K562 (cell line): Measurements from ENCODE around the gene PODNL1. TPM values are rescaled to one million over a fixed set of nuclear protein-coding genes. Genes with fewer than 3 reads are reported as not detected.

Experiments
- ATF1 ChIP-seq, 2 experiments: fragments of 450-650 bp in 1 of 2; IDR thresholded peaks; 2 replicates each; pipeline ENCODE4 v1.6.1; 2016; ENCODE audit warnings: missing compliant biosample characterization in 1 of 2, missing genetic modification characterization in 1 of 2
- FOXK2 ChIP-seq, 2 experiments: fragments of 450-650 bp; IDR thresholded peaks in 1 of 2; conservative IDR thresholded peaks in 1 of 2; 2 replicates each; pipeline ENCODE4 v1.6.1; 2016; ENCODE audit warnings: low read depth in 2 of 2, mild to moderate bottlenecking in 1 of 2
- GABPA ChIP-seq: fragments of 200-800 bp; sonication (Bioruptor generic); conservative IDR thresholded peaks from 2 replicates; pipeline ENCODE4 v1.6.1; 2016; ENCODE audit warnings: low read depth, missing genetic modification characterization, missing compliant biosample characterization
- HNRNPK ChIP-seq: fragments of 200-400 bp; formaldehyde crosslinking; IDR thresholded peaks from one replicate; pipeline ENCODE4 v1.6.1; 2018; ENCODE audit warnings: mild to moderate bottlenecking, low read depth, low read length; ENCODE audit not compliant: poor library complexity, severe bottlenecking
- MAFF ChIP-seq: IDR thresholded peaks from 2 replicates; pipeline ENCODE4 v1.6.1; 2012; ENCODE audit warnings: low read length, improper control_type of control experiment
- NFIX ChIP-seq: fragments of 250-450 bp; sonication (Bioruptor Pico); IDR thresholded peaks from 2 replicates; pipeline ENCODE4 v1.4.0; 2020; ENCODE audit warnings: low read depth, mild to moderate bottlenecking, moderate library complexity
- RAD51 ChIP-seq: fragments of 450-650 bp; IDR thresholded peaks from 2 replicates; pipeline ENCODE4 v1.7.1; 2016; ENCODE audit warnings: low read depth, mild to moderate bottlenecking, borderline replicate concordance
- RBM17 ChIP-seq: fragments of 200-400 bp; formaldehyde crosslinking; IDR thresholded peaks from 2 replicates; pipeline ENCODE4 v1.6.1; 2017; ENCODE audit warnings: low read depth, mild to moderate bottlenecking, low read length, borderline replicate concordance
- SP1 ChIP-seq: sonication (generic); formaldehyde crosslinking; IDR thresholded peaks from 2 replicates; pipeline ENCODE4 v1.8.1; 2022; ENCODE audit warnings: mild to moderate bottlenecking, missing genetic modification reagents
- SRSF3 ChIP-seq: fragments of 200-400 bp; formaldehyde crosslinking; IDR thresholded peaks from 2 replicates; pipeline ENCODE4 v1.6.1; 2016; ENCODE audit warnings: mild to moderate bottlenecking, low read length, moderate library complexity; ENCODE audit not compliant: insufficient read depth
- TCF7 ChIP-seq: sonication (generic); IDR thresholded peaks from 2 replicates; pipeline ENCODE4 v1.6.1; 2016; ENCODE audit warnings: antibody characterized with exemption, borderline replicate concordance
- ZBTB17 ChIP-seq: fragments of 450-650 bp; formaldehyde crosslinking; IDR thresholded peaks from 2 replicates; pipeline ENCODE4 v1.4.0; 2020; ENCODE audit warnings: mild to moderate bottlenecking
- ZNF174 ChIP-seq: fragments of 250-450 bp; sonication (Bioruptor Pico); IDR thresholded peaks from 2 replicates; pipeline ENCODE4 v1.4.0; 2020; ENCODE audit warnings: mild to moderate bottlenecking
- ZNF239 ChIP-seq: fragments of 250-450 bp; sonication (Bioruptor Pico); IDR thresholded peaks from 2 replicates; pipeline ENCODE4 v1.4.0; 2020; ENCODE audit warnings: mild to moderate bottlenecking
- ZNF699 ChIP-seq: fragments of 250-450 bp; sonication (Bioruptor Pico); IDR thresholded peaks from 2 replicates; pipeline ENCODE4 v1.8.0; 2021; ENCODE audit warnings: mild to moderate bottlenecking, moderate library complexity; ENCODE audit not compliant: insufficient replicate concordance
- ZNF75A ChIP-seq: fragments of 450-650 bp; formaldehyde crosslinking; IDR thresholded peaks from 2 replicates; pipeline ENCODE4 v1.4.0; 2020; ENCODE audit warnings: mild to moderate bottlenecking
- ZNF764 ChIP-seq: fragments of 250-450 bp; sonication (Bioruptor Pico); IDR thresholded peaks from 2 replicates; pipeline ENCODE4 v1.4.0; 2020; ENCODE audit warnings: low read depth, mild to moderate bottlenecking, moderate library complexity
- polyA plus RNA-seq, 8 experiments: library from polyadenylated mRNA; depleted of rRNA in 4 of 8; stranded (reverse) in 5 of 8; unstranded in 3 of 8; fragments of >200 nt; fragmentation: Nextera tagmentation in 2 of 8; fragmentation: Illumina TruSeq in 1 of 8; extraction: Ambion mirVana in 2 of 8; extraction: Trizol in 1 of 8; gene quantifications; 2 replicates each; pipeline versions ENCODE4 v1.2.1 to v1.2.3, GENCODE V29; 2011 to 2014; ENCODE audit warnings: inconsistent platforms in 1 of 8, missing spikeins in 1 of 8
- total RNA-seq, 7 experiments: library from RNA; depleted of rRNA in 6 of 7; stranded (reverse); fragments of >200 nt in 6 of 7; fragmentation: Illumina TruSeq in 2 of 7; extraction: Trizol in 2 of 7; gene quantifications; 2 replicates each; pipeline versions ENCODE4 v1.2.1 to v1.2.3, GENCODE V29; 2011 to 2021; ENCODE audit warnings: low replicate concordance in 1 of 7
- TF ChIP-seq, protein P1 (sequence below), 3 experiments: fragments of 200-800 bp in 1 of 3; fragments of 250-450 bp in 1 of 3; fragments of 450-650 bp in 1 of 3; sonication (Bioruptor Pico) in 1 of 3; sonication (Bioruptor generic) in 1 of 3; formaldehyde crosslinking in 1 of 3; IDR thresholded peaks; 2 replicates each; pipeline versions ENCODE4 v1.6.1 to v1.8.0; 2016 to 2022; ENCODE audit warnings: mild to moderate bottlenecking in 2 of 3, missing genetic modification characterization in 2 of 3, missing compliant biosample characterization in 1 of 3, moderate library complexity in 1 of 3
- TF ChIP-seq, protein P2 (sequence below): fragments of 450-650 bp; IDR thresholded peaks from 2 replicates; pipeline ENCODE4 v1.7.1; 2018; ENCODE audit warnings: mild to moderate bottlenecking, low read depth; ENCODE audit not compliant: partially characterized antibody
- TF ChIP-seq, protein P3 (sequence below): sonication (generic); IDR thresholded peaks from 2 replicates; pipeline ENCODE4 v1.6.1; 2016

PODNL1 gene
- total and polyA plus RNA-seq, 9 of the 15 experiments (the other 6 are each of a cell fraction or from before 2014, with no cell fraction given), result 0.18 to 0.47 (median 0.23) TPM; not detected in 3

DNA sequence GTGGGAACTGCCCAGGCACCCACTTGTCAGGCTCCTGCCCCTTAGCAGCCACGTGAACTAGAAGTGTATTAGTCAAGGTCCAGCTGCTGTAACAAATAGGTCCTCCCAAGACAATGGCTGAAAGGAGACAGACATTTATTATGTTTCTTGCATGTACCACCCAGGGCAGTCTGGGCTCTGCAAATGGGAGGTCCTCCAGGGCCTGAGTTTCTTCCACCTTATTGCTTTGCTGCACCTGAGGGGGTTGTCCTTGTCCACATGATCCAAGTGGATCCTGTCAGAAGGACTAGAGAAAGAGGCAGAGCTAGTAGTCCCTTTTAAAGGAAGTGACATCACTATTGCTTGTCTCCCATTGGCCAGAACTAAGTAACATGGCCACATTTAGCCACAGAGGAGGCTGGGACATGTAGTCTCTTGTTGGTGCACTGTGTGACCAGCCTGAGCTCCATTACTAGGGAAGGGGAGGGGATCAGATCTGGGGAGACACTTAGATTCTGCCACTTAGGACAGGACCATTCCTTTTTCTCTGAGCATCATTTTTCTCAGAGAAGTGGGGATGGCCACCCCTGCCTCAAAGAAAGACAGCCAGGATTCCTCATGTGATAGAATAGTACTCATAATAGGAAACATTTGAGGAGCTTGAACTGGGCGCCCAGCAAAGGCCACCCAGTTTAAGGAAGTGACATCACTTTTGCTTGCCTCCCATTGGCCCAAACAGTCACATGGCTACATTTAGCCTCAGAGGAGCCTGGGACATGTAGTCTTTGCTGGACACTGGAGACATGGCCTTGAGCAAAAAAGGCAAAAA is 17.1 kb downstream of the PODNL1 start (continued):
- TF ChIP-seq, protein P1, sequence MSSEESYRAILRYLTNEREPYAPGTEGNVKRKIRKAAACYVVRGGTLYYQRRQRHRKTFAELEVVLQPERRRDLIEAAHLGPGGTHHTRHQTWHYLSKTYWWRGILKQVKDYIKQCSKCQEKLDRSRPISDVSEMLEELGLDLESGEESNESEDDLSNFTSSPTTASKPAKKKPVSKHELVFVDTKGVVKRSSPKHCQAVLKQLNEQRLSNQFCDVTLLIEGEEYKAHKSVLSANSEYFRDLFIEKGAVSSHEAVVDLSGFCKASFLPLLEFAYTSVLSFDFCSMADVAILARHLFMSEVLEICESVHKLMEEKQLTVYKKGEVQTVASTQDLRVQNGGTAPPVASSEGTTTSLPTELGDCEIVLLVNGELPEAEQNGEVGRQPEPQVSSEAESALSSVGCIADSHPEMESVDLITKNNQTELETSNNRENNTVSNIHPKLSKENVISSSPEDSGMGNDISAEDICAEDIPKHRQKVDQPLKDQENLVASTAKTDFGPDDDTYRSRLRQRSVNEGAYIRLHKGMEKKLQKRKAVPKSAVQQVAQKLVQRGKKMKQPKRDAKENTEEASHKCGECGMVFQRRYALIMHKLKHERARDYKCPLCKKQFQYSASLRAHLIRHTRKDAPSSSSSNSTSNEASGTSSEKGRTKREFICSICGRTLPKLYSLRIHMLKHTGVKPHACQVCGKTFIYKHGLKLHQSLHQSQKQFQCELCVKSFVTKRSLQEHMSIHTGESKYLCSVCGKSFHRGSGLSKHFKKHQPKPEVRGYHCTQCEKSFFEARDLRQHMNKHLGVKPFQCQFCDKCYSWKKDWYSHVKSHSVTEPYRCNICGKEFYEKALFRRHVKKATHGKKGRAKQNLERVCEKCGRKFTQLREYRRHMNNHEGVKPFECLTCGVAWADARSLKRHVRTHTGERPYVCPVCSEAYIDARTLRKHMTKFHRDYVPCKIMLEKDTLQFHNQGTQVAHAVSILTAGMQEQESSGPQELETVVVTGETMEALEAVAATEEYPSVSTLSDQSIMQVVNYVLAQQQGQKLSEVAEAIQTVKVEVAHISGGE (CRISPR knock-in tag; IDR thresholded peaks at IDR 0.05), result no peak
- TF ChIP-seq SP1 (CRISPR knock-in tag) (no peak; the same call in 1 of the 2 replicates), MAFF (no peak), FOXK2 (conservative IDR thresholded peaks at IDR 0.05 in 1 of 2, IDR thresholded peaks at IDR 0.05 in 1 of 2; ENCODE audit: low read depth in 2 of 2) (0 out of 4 replicates have a peak, but pooled peaks of 1 of the 2 experiments have one; percentile 25), SRSF3 (no peak), GABPA (tag) (peak; percentile 85), ATF1 (CRISPR knock-in tag; IDR thresholded peaks at IDR 0.05) (no peak), ATF1 (tag; IDR thresholded peaks at IDR 0.05) (peak; percentile 89), ZNF174 (CRISPR knock-in tag) (no peak), ZNF699 (CRISPR knock-in tag) (no peak), NFIX (CRISPR knock-in tag) (no peak), ZNF239 (CRISPR knock-in tag) (no peak), ZBTB17 (no peak), HNRNPK (no peak), ZNF764 (CRISPR knock-in tag) (no peak), RAD51 (peak; percentile 82), TCF7 (no peak), RBM17 (no peak), ZNF75A (CRISPR knock-in tag) (no peak)
- TF ChIP-seq, protein P2, sequence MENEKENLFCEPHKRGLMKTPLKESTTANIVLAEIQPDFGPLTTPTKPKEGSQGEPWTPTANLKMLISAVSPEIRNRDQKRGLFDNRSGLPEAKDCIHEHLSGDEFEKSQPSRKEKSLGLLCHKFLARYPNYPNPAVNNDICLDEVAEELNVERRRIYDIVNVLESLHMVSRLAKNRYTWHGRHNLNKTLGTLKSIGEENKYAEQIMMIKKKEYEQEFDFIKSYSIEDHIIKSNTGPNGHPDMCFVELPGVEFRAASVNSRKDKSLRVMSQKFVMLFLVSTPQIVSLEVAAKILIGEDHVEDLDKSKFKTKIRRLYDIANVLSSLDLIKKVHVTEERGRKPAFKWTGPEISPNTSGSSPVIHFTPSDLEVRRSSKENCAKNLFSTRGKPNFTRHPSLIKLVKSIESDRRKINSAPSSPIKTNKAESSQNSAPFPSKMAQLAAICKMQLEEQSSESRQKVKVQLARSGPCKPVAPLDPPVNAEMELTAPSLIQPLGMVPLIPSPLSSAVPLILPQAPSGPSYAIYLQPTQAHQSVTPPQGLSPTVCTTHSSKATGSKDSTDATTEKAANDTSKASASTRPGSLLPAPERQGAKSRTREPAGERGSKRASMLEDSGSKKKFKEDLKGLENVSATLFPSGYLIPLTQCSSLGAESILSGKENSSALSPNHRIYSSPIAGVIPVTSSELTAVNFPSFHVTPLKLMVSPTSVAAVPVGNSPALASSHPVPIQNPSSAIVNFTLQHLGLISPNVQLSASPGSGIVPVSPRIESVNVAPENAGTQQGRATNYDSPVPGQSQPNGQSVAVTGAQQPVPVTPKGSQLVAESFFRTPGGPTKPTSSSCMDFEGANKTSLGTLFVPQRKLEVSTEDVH, result no peak
- TF ChIP-seq, protein P3, sequence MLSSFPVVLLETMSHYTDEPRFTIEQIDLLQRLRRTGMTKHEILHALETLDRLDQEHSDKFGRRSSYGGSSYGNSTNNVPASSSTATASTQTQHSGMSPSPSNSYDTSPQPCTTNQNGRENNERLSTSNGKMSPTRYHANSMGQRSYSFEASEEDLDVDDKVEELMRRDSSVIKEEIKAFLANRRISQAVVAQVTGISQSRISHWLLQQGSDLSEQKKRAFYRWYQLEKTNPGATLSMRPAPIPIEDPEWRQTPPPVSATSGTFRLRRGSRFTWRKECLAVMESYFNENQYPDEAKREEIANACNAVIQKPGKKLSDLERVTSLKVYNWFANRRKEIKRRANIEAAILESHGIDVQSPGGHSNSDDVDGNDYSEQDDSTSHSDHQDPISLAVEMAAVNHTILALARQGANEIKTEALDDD, result peak; percentile 74; the same call in 1 of the 2 replicates
